GM12865 (cell line): ENCODE measurements around the gene PVALEF.
"Not testable (repeated sequence)": the region's sequence is repeated elsewhere in the genome, so short reads cannot be mapped to it uniquely, and the experiment has no call there.

ENCODE experiments used
- DNase-seq: peaks from one replicate; pipeline ENCODE4 v3.0.0; 2010; ENCODE audit warnings: low read depth
- H3K4me3 ChIP-seq: 2 replicates; pipeline ENCODE4 v1.5.1; 2011; ENCODE audit warnings: mild to moderate bottlenecking, low read depth, low read length, control low read depth
- CTCF ChIP-seq: IDR thresholded peaks from 2 replicates; pipeline ENCODE4 v1.5.1; 2011; ENCODE audit warnings: low read length, control low read depth, low read depth, inconsistent platforms; ENCODE audit not compliant: insufficient read depth; ENCODE audit errors: missing control alignments

The PVALEF gene

GRCh38 chr17:81144423-81144781 lies 20.9 kb upstream of the PVALEF start:
- DNase-seq = no peak
- TF ChIP-seq CTCF = no peak

GRCh38 chr17:81146208-81146607 lies 19.1 kb upstream of the PVALEF start:
- not testable (repeated sequence) for H3K4me3 ChIP-seq, DNase-seq

More at GRCh38 chr17:81144423-81144781, 20.9 kb upstream of the PVALEF start:
- no peak overlapping the region for H3K4me3 ChIP-seq

- no peak for DNase-seq
- H3K4me3 ChIP-seq = no peak overlapping the region
- no peak for TF ChIP-seq CTCF
Observed at GRCh38 chr17:81147701-81148100, 17.6 kb upstream of the PVALEF start.

- H3K4me3 ChIP-seq = no peak overlapping the region
- no peak for TF ChIP-seq CTCF
- no peak for DNase-seq
Observed at GRCh38 chr17:81148571-81148970, 16.7 kb upstream of the PVALEF start.

- no peak for TF ChIP-seq CTCF
- no peak for DNase-seq
Observed at GRCh38 chr17:81148986-81149533, 16.2 kb upstream of the PVALEF start.

GRCh38 chr17:81150377-81151077 lies 14.8 kb upstream of the PVALEF start:
- DNase-seq = no peak
- no peak overlapping the region for H3K4me3 ChIP-seq
- TF ChIP-seq CTCF = no peak

More at GRCh38 chr17:81148986-81149533, 16.2 kb upstream of the PVALEF start:
- no peak overlapping the region for H3K4me3 ChIP-seq

GRCh38 chr17:81151278-81151677 lies 14.0 kb upstream of the PVALEF start:
- TF ChIP-seq CTCF = no peak
- no peak for DNase-seq
- no peak overlapping the region for H3K4me3 ChIP-seq
